OCI-LY3 (cell line): ENCODE results near the gene CLMN.

Experiments used
- H2AFZ ChIP-seq: fragments of 200-600, 300-600 bp; shearing (Covaris generic); 2 replicates; pipeline ENCODE4 v1.6.0; 2014; ENCODE audit warnings: antibody characterized with exemption, low read depth, low read length
- H3K27ac ChIP-seq: fragments of 200-600, 300-600 bp; sonication (generic); 2 replicates; pipeline ENCODE4 v1.5.1; 2014; ENCODE audit warnings: mild to moderate bottlenecking, low read length, moderate library complexity, mixed read lengths
- H3K27me3 ChIP-seq: fragments of 200-600, 300-600 bp; sonication (generic); 2 replicates; pipeline ENCODE4 v1.6.1; 2014; ENCODE audit warnings: low read depth, low read length, mixed read lengths
- H3K36me3 ChIP-seq: fragments of 200-600, 300-600 bp; sonication (generic); replicated peaks from 2 replicates; pipeline ENCODE3; 2014; ENCODE audit warnings: low read depth, low read length, mixed read lengths
- H3K4me1 ChIP-seq: fragments of 300-600, 200-600 bp; sonication (generic); 2 replicates; pipeline ENCODE4 v1.6.1; 2014; ENCODE audit warnings: low read length, mixed read lengths
- H3K4me2 ChIP-seq: fragments of 200-600, 300-600 bp; sonication (generic); 2 replicates; pipeline ENCODE4 v1.6.1; 2014; ENCODE audit warnings: low read length, mixed read lengths
- H3K4me3 ChIP-seq: fragments of 300-600, 200-600 bp; sonication (generic); 2 replicates; pipeline ENCODE4 v1.5.1; 2014; ENCODE audit warnings: antibody characterized with exemption, mild to moderate bottlenecking, low read length, moderate library complexity
- H3K79me2 ChIP-seq: fragments of 300-600, 200-600 bp; shearing (Covaris generic); 2 replicates; pipeline ENCODE4 v1.6.1; 2014; ENCODE audit warnings: mild to moderate bottlenecking, low read length, mixed read lengths
- H3K9ac ChIP-seq: fragments of 300-600, 200-600 bp; shearing (Covaris generic); 2 replicates; pipeline ENCODE4 v1.6.0; 2014; ENCODE audit warnings: mild to moderate bottlenecking, low read length, moderate library complexity
- H3K9me3 ChIP-seq: fragments of 200-600, 300-600 bp; shearing (Covaris generic); 2 replicates; pipeline ENCODE4 v1.6.1; 2014; ENCODE audit warnings: low read length, mixed read lengths; ENCODE audit not compliant: insufficient read depth
- H4K20me1 ChIP-seq: fragments of 200-600, 300-600 bp; sonication (generic); 2 replicates; pipeline ENCODE4 v1.6.1; 2016; ENCODE audit warnings: low read length, mixed read lengths; ENCODE audit not compliant: insufficient read depth
- CTCF ChIP-seq: fragments of 200-600, 300-600 bp; sonication (generic); IDR thresholded peaks from 2 replicates; pipeline ENCODE4 v1.5.1; 2014; ENCODE audit warnings: antibody characterized with exemption, low read length, low read depth
- EZH2phosphoT487 ChIP-seq: fragments of 200-600 bp; shearing (Covaris generic); IDR thresholded peaks from 2 replicates; pipeline ENCODE4 v1.6.1; 2018; ENCODE audit warnings: antibody characterized with exemption, mixed run types, low read depth

The CLMN gene

GRCh38 chr14:95274279-95274678 lies 45.4 kb downstream of the CLMN start:
- no peak overlapping the region for H2AFZ ChIP-seq
- H4K20me1 ChIP-seq: no peaks in the 10 kb centered on the region
- TF ChIP-seq EZH2phosphoT487: no peak
- TF ChIP-seq CTCF: no peak
- H3K27ac ChIP-seq: no peak overlapping the region
- no peaks in the 10 kb centered on the region for H3K36me3 ChIP-seq
- no peak overlapping the region for H3K9ac ChIP-seq
- no peak overlapping the region for H3K4me3 ChIP-seq
- H3K79me2 ChIP-seq: no peaks in the 10 kb centered on the region
- H3K27me3 ChIP-seq: no peaks in the 10 kb centered on the region
- no peak overlapping the region for H3K4me2 ChIP-seq
- no peaks in the 10 kb centered on the region for H3K9me3 ChIP-seq
- H3K4me1 ChIP-seq: no peaks in the 10 kb centered on the region

- H3K4me1 ChIP-seq: peaks cover 3% of the 10 kb centered on the region
- H3K36me3 ChIP-seq: no peaks in the 10 kb centered on the region
- H3K4me3 ChIP-seq: no peak overlapping the region
- no peaks in the 10 kb centered on the region for H3K9me3 ChIP-seq
- TF ChIP-seq EZH2phosphoT487 (no peak), CTCF (no peak)
- H4K20me1 ChIP-seq: no peaks in the 10 kb centered on the region
- no peaks in the 10 kb centered on the region for H3K79me2 ChIP-seq
- no peak overlapping the region for H3K4me2 ChIP-seq
- no peaks in the 10 kb centered on the region for H3K27me3 ChIP-seq
- no peak overlapping the region for H3K27ac ChIP-seq
- no peak overlapping the region for H2AFZ ChIP-seq
- H3K9ac ChIP-seq: no peak overlapping the region
Measured at GRCh38 chr14:95273001-95273978, 46.4 kb downstream of the CLMN start.

- Histone ChIP-seq H3K27me3 (no peaks in the 10 kb centered on the region), H3K4me2 (no peak overlapping the region), H3K79me2 (no peaks in the 10 kb centered on the region), H2AFZ (no peak overlapping the region), H3K4me3 (no peak overlapping the region), H3K36me3 (no peaks in the 10 kb centered on the region), H3K27ac (no peak overlapping the region), H3K4me1 (peaks cover 8% of the 10 kb centered on the region), H4K20me1 (no peaks in the 10 kb centered on the region), H3K9ac (no peak overlapping the region), H3K9me3 (no peaks in the 10 kb centered on the region)
- TF ChIP-seq CTCF (no peak), EZH2phosphoT487 (no peak)
Measured at GRCh38 chr14:95272057-95272456, 47.7 kb downstream of the CLMN start.

GRCh38 chr14:95270203-95270602 lies 49.5 kb downstream of the CLMN start:
- no peaks in the 10 kb centered on the region for H3K9me3 ChIP-seq
- H2AFZ ChIP-seq: no peak overlapping the region
- H4K20me1 ChIP-seq: no peaks in the 10 kb centered on the region
- no peak overlapping the region for H3K4me2 ChIP-seq
- H3K9ac ChIP-seq: no peak overlapping the region
- no peak overlapping the region for H3K27ac ChIP-seq
- H3K4me3 ChIP-seq: no peak overlapping the region
- no peaks in the 10 kb centered on the region for H3K27me3 ChIP-seq
- peaks cover 23% of the 10 kb centered on the region for H3K4me1 ChIP-seq
- no peaks in the 10 kb centered on the region for H3K36me3 ChIP-seq
- TF ChIP-seq CTCF (no peak), EZH2phosphoT487 (no peak)
- H3K79me2 ChIP-seq: no peaks in the 10 kb centered on the region
